ENCODE data around the gene ZSCAN9.

The ZSCAN9 gene

GRCh38 chr6:28220257-28221133, 4.6 kb upstream of the ZSCAN9 start:
- H3K9me3 ChIP-seq (ENCODE audit: control extremely low read depth in 1 of 5, control insufficient read depth in 4 of 5, insufficient read depth in 2 of 5, low read depth in 1 of 5, low read length in 4 of 5): no peaks in the 10 kb centered on the region
- ChIA-PET CTCF (interaction anchor here (1.0 to 2.2 kb wide), 4 partner anchors 9 to 138 kb away, joined by 3 to 8 read pairs (median 4); partner anchors contain the start of gene ZSCAN26), POLR2A (interaction anchor here (0.6 kb wide), 1 partner anchor 197 kb away, joined by 3 read pairs; no protein-coding TSS in a partner anchor)
- WGBS (ENCODE audit: insufficient coverage): 43% methylated on average over 4 of the region's 6 CpGs
- H3K27ac ChIP-seq (ENCODE audit: insufficient read depth in 1 of 2, low read depth in 1 of 2, low read length in 2 of 2, poor library complexity in 1 of 2, severe bottlenecking in 2 of 2): peak overlapping the region in 1 of 2 experiments; percentile 46
- DNase-seq: peak in 2 of 3 donors; percentile 28 to 45
- peaks cover 0 to 4% (median under 1%) of the 10 kb centered on the region in 5 experiments for H3K27me3 ChIP-seq (replicated peaks in 2 of 5; ENCODE audit: control insufficient read depth in 4 of 5, insufficient read depth in 5 of 5, low read length in 4 of 5)
- H3K36me3 ChIP-seq (ENCODE audit: control insufficient read depth in 4 of 4, insufficient read depth in 4 of 4, low read length in 3 of 4): no peaks in the 10 kb centered on the region
- H3K4me3 ChIP-seq (ENCODE audit: control insufficient read depth in 1 of 7, extremely low read depth in 1 of 7, insufficient read depth in 4 of 7, low read depth in 2 of 7, low read length in 6 of 7): peak overlapping the region in 1 of 7 experiments; percentile 32
- peaks cover 6 to 30% (median 19%) of the 10 kb centered on the region in 4 experiments for H3K4me1 ChIP-seq (ENCODE audit: control extremely low read depth in 1 of 4, control insufficient read depth in 4 of 4, insufficient read depth in 4 of 4, low read length in 3 of 4)

GRCh38 chr6:28224131-28225055, 682 bp upstream of the ZSCAN9 start:
- Histone ChIP-seq H3K4me1 (ENCODE audit: control extremely low read depth in 1 of 4, control insufficient read depth in 4 of 4, insufficient read depth in 4 of 4, low read length in 3 of 4) (peaks cover 16 to 42% (median 30%) of the 10 kb centered on the region in 4 experiments), H3K36me3 (ENCODE audit: control insufficient read depth in 4 of 4, insufficient read depth in 4 of 4, low read length in 3 of 4) (peaks cover 6 to 24% (median 19%) of the 10 kb centered on the region in 4 experiments), H3K9me3 (ENCODE audit: control extremely low read depth in 1 of 5, control insufficient read depth in 4 of 5, insufficient read depth in 2 of 5, low read depth in 1 of 5, low read length in 4 of 5) (no peaks in the 10 kb centered on the region), H3K27me3 (replicated peaks in 2 of 5; ENCODE audit: control insufficient read depth in 4 of 5, insufficient read depth in 5 of 5, low read length in 4 of 5) (peaks cover 0 to 4% (median 0%) of the 10 kb centered on the region in 5 experiments), H3K27ac (ENCODE audit: insufficient read depth in 1 of 2, low read depth in 1 of 2, low read length in 2 of 2, poor library complexity in 1 of 2, severe bottlenecking in 2 of 2) (peak overlapping the region; percentile 51 to 87), H3K4me3 (ENCODE audit: control insufficient read depth in 1 of 7, extremely low read depth in 1 of 7, insufficient read depth in 4 of 7, low read depth in 2 of 7, low read length in 6 of 7) (peak overlapping the region; percentile 79 to 98 (median 91))
- ChIA-PET CTCF (interaction anchor here (0.9 kb wide), 1 partner anchor 83 kb away, joined by 3 read pairs; the partner anchor contains the start of gene ZKSCAN8), POLR2A (no interaction called here)
- DNase-seq: no peak
- WGBS (ENCODE audit: insufficient coverage): 33% methylated on average over 5 of the region's 9 CpGs

GRCh38 chr6:28226460-28226859, 1.4 kb downstream of the ZSCAN9 start:
- peaks cover 9 to 42% (median 32%) of the 10 kb centered on the region in 4 experiments for H3K36me3 ChIP-seq (ENCODE audit: control insufficient read depth in 4 of 4, insufficient read depth in 4 of 4, low read length in 3 of 4)
- H3K27me3 ChIP-seq (replicated peaks in 2 of 5; ENCODE audit: control insufficient read depth in 4 of 5, insufficient read depth in 5 of 5, low read length in 4 of 5): peaks cover 0 to 4% (median 0%) of the 10 kb centered on the region in 5 experiments
- ChIA-PET POLR2A (interaction anchor here (1.0 kb wide), 1 partner anchor 65 kb away, joined by 5 read pairs; no protein-coding TSS in a partner anchor), CTCF (interaction anchor here (1.5 to 1.6 kb wide), 3 partner anchors 21 to 157 kb away, joined by 3 read pairs; partner anchors contain the start of gene PGBD1)
- no peak for DNase-seq
- WGBS (ENCODE audit: insufficient coverage): 100% methylated on average over 1 of the region's 2 CpGs
- no peaks in the 10 kb centered on the region for H3K9me3 ChIP-seq (ENCODE audit: control extremely low read depth in 1 of 5, control insufficient read depth in 4 of 5, insufficient read depth in 2 of 5, low read depth in 1 of 5, low read length in 4 of 5)
- peak overlapping the region in 3 of 7 experiments; percentile 87 to 93 (median 91) for H3K4me3 ChIP-seq (ENCODE audit: control insufficient read depth in 1 of 7, extremely low read depth in 1 of 7, insufficient read depth in 4 of 7, low read depth in 2 of 7, low read length in 6 of 7)
- peaks cover 16 to 36% (median 25%) of the 10 kb centered on the region in 4 experiments for H3K4me1 ChIP-seq (ENCODE audit: control extremely low read depth in 1 of 4, control insufficient read depth in 4 of 4, insufficient read depth in 4 of 4, low read length in 3 of 4)
- no peak overlapping the region for H3K27ac ChIP-seq (ENCODE audit: insufficient read depth in 1 of 2, low read depth in 1 of 2, low read length in 2 of 2, poor library complexity in 1 of 2, severe bottlenecking in 2 of 2)

GRCh38 chr6:28232785-28233184, 7.7 kb downstream of the ZSCAN9 start:
- H3K27me3 ChIP-seq (replicated peaks in 2 of 5; ENCODE audit: control insufficient read depth in 4 of 5, insufficient read depth in 5 of 5, low read length in 4 of 5): no peaks in the 10 kb centered on the region
- CTCF ChIA-PET: interaction anchor here (1.1 kb wide), 1 partner anchor 14 kb away, joined by 4 read pairs; no protein-coding TSS in a partner anchor
- peaks cover 9 to 66% (median 55%) of the 10 kb centered on the region in 4 experiments for H3K36me3 ChIP-seq (ENCODE audit: control insufficient read depth in 4 of 4, insufficient read depth in 4 of 4, low read length in 3 of 4)
- 96% methylated on average over 9 of the region's 11 CpGs for WGBS (ENCODE audit: insufficient coverage)
- H3K27ac ChIP-seq (ENCODE audit: insufficient read depth in 1 of 2, low read depth in 1 of 2, low read length in 2 of 2, poor library complexity in 1 of 2, severe bottlenecking in 2 of 2): no peak overlapping the region
- peaks cover 0 to 11% (median 0%) of the 10 kb centered on the region in 5 experiments for H3K9me3 ChIP-seq (ENCODE audit: control extremely low read depth in 1 of 5, control insufficient read depth in 4 of 5, insufficient read depth in 2 of 5, low read depth in 1 of 5, low read length in 4 of 5)
- H3K4me1 ChIP-seq (ENCODE audit: control extremely low read depth in 1 of 4, control insufficient read depth in 4 of 4, insufficient read depth in 4 of 4, low read length in 3 of 4): peaks cover 0 to 12% (median 6%) of the 10 kb centered on the region in 4 experiments
- DNase-seq: no peak
- no peak overlapping the region for H3K4me3 ChIP-seq (ENCODE audit: control insufficient read depth in 1 of 7, extremely low read depth in 1 of 7, insufficient read depth in 4 of 7, low read depth in 2 of 7, low read length in 6 of 7)
- POLR2A ChIA-PET: no interaction called here

GRCh38 chr6:28235912-28236452, 10.9 kb downstream of the ZSCAN9 start:
- ChIA-PET POLR2A (no interaction called here), CTCF (no interaction called here)
- Histone ChIP-seq H3K4me3 (ENCODE audit: control insufficient read depth in 1 of 7, extremely low read depth in 1 of 7, insufficient read depth in 4 of 7, low read depth in 2 of 7, low read length in 6 of 7) (no peak overlapping the region), H3K27me3 (replicated peaks in 2 of 5; ENCODE audit: control insufficient read depth in 4 of 5, insufficient read depth in 5 of 5, low read length in 4 of 5) (no peaks in the 10 kb centered on the region), H3K4me1 (ENCODE audit: control extremely low read depth in 1 of 4, control insufficient read depth in 4 of 4, insufficient read depth in 4 of 4, low read length in 3 of 4) (peaks cover 0 to 8% (median 2%) of the 10 kb centered on the region in 4 experiments), H3K36me3 (ENCODE audit: control insufficient read depth in 4 of 4, insufficient read depth in 4 of 4, low read length in 3 of 4) (peaks cover 9 to 42% (median 34%) of the 10 kb centered on the region in 4 experiments), H3K27ac (ENCODE audit: insufficient read depth in 1 of 2, low read depth in 1 of 2, low read length in 2 of 2, poor library complexity in 1 of 2, severe bottlenecking in 2 of 2) (no peak overlapping the region), H3K9me3 (ENCODE audit: control extremely low read depth in 1 of 5, control insufficient read depth in 4 of 5, insufficient read depth in 2 of 5, low read depth in 1 of 5, low read length in 4 of 5) (peaks cover 0 to 11% (median 0%) of the 10 kb centered on the region in 5 experiments)
- no peak for DNase-seq
- 100% methylated on average over 2 of the region's 3 CpGs for WGBS (ENCODE audit: insufficient coverage)

GRCh38 chr6:28239636-28240035, 14.6 kb downstream of the ZSCAN9 start:
- Histone ChIP-seq H3K27ac (ENCODE audit: insufficient read depth in 1 of 2, low read depth in 1 of 2, low read length in 2 of 2, poor library complexity in 1 of 2, severe bottlenecking in 2 of 2) (no peak overlapping the region), H3K4me1 (ENCODE audit: control extremely low read depth in 1 of 4, control insufficient read depth in 4 of 4, insufficient read depth in 4 of 4, low read length in 3 of 4) (peaks cover 0 to 8% (median 2%) of the 10 kb centered on the region in 4 experiments), H3K9me3 (ENCODE audit: control extremely low read depth in 1 of 5, control insufficient read depth in 4 of 5, insufficient read depth in 2 of 5, low read depth in 1 of 5, low read length in 4 of 5) (no peaks in the 10 kb centered on the region), H3K4me3 (ENCODE audit: control insufficient read depth in 1 of 7, extremely low read depth in 1 of 7, insufficient read depth in 4 of 7, low read depth in 2 of 7, low read length in 6 of 7) (no peak overlapping the region), H3K36me3 (ENCODE audit: control insufficient read depth in 4 of 4, insufficient read depth in 4 of 4, low read length in 3 of 4) (peaks cover 2 to 15% (median 13%) of the 10 kb centered on the region in 4 experiments), H3K27me3 (replicated peaks in 2 of 5; ENCODE audit: control insufficient read depth in 4 of 5, insufficient read depth in 5 of 5, low read length in 4 of 5) (no peaks in the 10 kb centered on the region)
- 100% methylated on average over 1 of the region's 1 CpG for WGBS (ENCODE audit: insufficient coverage)
- CTCF ChIA-PET: no interaction called here
- POLR2A ChIA-PET: no interaction called here
- DNase-seq: no peak
